Choroid plexus epithelial cell (primary cell): Measurements from ENCODE around the gene TCOF1.

Experiments used
- DNase-seq: peaks from one replicate; pipeline ENCODE4 v3.0.0-alpha.2; 2010; ENCODE audit warnings: low read depth
- H3K4me3 ChIP-seq: 2 replicates; pipeline ENCODE4 v1.5.1; 2011; ENCODE audit warnings: low read depth, mild to moderate bottlenecking, control low read depth, low read length, moderate library complexity
- TF ChIP-seq, protein P1 (sequence below): conservative IDR thresholded peaks from 2 replicates; pipeline ENCODE4 v1.5.1; 2011; ENCODE audit warnings: low read depth, mild to moderate bottlenecking, control low read depth, inconsistent platforms, low read length, moderate library complexity

TCOF1 gene

DNA sequence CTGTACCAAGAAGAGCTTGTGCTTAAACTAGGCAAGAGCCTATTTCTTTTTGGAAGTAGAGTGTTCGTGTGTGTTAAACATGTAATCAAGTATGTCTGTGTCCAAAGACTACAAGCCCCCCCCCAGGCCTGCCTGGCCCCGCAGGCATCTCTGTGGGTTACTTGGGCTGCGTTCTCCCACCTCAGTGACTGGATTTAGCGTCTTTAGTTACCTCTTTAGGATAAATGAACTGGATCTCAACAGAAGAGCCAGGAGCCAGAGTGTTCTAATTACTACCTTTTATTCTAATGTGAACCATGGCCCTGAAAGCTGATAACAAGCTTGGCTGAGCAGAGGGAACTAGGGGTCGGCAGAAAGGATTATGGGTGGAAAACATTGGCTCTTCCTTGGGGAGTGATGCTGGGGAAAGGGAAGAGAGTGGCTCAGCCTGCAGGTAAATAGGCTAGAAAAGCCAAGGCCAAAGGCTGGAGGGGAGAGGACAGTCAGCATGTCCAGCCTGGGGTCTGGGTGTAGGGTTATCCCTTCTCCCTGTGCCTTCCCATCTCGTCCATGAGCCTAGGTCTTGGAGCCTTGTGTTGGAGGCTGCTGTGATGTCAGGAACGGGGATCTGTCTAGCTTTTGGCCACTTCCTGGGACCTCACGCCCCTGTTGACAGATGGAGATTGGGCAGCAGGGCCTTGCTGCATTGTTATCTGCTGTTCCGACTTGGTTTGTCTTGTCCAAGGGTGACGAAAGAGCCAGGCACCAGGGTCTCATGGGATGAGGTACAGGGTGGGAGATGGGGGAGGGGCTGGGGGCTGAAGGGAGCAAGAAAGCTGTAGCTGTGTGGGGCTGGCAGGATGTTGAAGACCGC lies 44.1 kb downstream of the TCOF1 start:
- TF ChIP-seq, protein P1, sequence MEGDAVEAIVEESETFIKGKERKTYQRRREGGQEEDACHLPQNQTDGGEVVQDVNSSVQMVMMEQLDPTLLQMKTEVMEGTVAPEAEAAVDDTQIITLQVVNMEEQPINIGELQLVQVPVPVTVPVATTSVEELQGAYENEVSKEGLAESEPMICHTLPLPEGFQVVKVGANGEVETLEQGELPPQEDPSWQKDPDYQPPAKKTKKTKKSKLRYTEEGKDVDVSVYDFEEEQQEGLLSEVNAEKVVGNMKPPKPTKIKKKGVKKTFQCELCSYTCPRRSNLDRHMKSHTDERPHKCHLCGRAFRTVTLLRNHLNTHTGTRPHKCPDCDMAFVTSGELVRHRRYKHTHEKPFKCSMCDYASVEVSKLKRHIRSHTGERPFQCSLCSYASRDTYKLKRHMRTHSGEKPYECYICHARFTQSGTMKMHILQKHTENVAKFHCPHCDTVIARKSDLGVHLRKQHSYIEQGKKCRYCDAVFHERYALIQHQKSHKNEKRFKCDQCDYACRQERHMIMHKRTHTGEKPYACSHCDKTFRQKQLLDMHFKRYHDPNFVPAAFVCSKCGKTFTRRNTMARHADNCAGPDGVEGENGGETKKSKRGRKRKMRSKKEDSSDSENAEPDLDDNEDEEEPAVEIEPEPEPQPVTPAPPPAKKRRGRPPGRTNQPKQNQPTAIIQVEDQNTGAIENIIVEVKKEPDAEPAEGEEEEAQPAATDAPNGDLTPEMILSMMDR: no peak
- DNase-seq: no peak
- H3K4me3 ChIP-seq: no peak overlapping the region

DNA sequence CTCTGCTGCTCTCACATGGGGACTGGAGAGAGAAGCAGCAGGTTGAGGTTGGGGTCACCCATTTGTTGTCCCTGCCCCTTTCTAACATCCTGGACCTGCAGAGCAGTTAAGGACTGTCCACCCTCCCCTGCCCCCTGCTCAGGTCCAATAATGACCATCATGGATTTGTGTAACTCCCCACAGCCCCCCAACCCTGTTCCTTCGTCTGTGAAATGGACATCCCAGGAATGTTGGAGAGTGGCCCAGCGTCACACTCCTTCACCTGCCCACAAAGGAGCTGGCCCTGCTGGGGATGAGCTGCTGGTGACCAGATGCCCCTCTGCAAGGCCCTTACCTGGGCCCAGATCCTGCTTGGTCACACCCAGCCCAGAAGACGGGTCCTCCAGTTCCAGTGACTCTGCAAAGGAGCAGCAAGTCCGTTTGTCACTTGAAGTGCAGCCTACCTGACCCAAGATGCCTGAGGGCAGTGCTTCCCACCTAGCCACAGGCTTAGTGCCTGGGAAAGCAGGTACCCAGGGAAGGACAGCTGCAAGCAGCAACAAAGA lies 44.8 kb downstream of the TCOF1 start:
- TF ChIP-seq, protein P1: no peak
- no peak overlapping the region for H3K4me3 ChIP-seq
- no peak for DNase-seq

DNA sequence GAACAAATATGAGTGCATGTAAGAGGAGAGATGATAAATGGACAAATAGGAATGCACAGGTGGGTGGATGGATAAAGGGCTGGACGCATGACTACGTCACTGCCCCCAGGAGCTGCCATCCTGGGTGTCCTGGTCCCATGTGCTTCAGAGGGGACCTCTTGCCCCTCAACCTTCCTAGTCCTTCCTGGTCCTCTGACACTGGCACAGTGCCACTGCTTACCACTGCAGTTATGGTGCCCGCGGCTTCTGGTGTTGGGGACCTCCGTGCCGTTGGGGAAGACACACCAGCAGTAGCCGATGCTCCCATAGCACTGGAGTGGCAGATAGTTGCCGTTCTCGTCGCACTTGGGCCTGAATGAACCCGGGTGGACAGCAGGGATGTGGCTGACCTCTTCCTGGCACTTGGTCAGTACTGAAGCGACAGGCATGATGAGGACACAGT lies 45.4 kb downstream of the TCOF1 start:
- TF ChIP-seq, protein P1: no peak
- no peak for DNase-seq

DNA sequence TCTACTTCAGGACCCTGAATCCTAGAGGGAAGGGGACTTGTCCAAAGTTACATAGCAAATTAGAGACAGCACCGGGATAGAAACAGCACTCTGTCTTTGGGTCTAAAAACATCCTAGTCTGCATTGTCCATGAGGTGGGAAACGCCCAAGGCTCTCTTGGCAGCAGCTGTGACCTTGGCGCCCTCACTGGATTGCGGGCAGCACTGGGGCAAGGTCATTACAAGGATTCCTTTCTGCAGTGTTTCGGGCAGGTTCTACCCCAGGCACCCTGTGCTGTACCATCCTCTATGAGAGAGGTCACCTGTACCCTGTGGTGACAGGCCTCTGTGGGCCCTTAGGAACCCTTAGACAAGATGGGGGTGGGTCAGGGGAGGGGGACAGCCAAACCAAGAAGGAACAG lies 46.6 kb downstream of the TCOF1 start:
- no peak overlapping the region for H3K4me3 ChIP-seq
- DNase-seq: no peak
- TF ChIP-seq, protein P1: no peak

More for the DNA sequence above, 45.4 kb downstream of the TCOF1 start:
- H3K4me3 ChIP-seq: no peak overlapping the region

DNA sequence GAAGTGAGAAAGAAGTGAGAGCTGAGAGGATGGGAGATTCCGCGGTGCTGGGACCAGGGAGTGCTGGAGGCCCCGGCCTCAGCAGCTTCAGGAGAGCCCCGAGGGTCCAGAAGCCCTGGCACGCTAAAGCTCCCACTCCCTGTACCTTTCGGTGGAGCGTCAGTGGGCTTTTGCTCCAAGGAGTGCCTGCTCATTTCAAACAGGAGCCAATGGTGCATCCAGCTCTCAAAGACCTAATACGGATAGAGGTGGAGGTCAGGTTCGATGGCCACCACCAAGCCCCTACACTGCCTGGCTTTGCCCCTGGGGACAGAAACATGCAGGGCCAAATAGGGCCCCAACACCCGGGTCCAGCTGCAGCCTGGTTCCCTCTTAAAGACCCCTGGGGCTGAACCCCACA lies 47.0 kb downstream of the TCOF1 start:
- TF ChIP-seq, protein P1: no peak
- DNase-seq: no peak
- no peak overlapping the region for H3K4me3 ChIP-seq

DNA sequence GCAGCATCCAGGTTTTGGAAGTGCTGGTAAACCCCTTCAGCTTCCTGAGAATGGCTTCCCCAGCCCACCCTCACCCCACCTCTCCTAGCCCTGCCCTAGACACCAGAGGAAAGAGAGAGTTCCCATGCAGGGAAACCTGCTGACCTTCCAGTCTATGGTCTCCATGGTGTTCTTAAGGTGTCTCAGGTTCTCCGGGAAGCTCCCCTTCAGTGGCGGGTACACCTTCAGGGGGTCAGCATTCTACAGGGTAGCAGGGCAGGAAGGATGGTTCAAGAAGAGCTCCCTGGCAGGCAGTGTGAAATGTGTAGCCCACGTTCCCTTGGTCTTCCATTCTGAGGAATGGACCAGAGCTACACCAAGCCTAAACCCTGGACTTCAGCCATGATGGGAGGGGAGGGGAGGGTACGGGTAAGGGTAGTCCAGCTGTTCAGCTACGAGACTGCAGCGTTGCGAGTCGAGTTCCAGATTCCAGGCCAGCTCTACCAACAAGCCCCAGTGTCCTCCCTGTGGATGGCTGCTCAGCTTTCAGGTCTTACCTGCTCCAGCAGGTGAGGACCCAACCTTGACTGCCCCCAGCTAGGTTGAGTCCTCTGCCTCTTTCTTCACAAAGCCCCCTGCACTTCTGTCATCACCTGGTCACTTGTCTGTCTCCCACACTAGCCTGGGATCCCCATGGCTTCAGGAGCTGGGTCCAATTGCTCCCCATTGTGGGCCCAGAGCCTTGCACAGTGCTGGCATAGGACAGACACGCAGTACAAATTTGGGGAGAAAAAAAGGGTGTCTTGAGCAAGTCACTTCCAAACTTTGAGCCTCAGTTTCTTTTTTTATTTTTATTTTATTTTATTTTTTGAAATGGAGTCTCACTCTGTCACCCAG lies 47.7 kb downstream of the TCOF1 start:
- no peak overlapping the region for H3K4me3 ChIP-seq
- TF ChIP-seq, protein P1: no peak
- DNase-seq: no peak
